Measurements from ENCODE around the gene TBC1D30.

TBC1D30 gene

GRCh38 chr12:64912516-64913255 lies 88.2 kb downstream of the TBC1D30 start:
- DNase-seq (ENCODE audit: low spot score) = no peak

- no peak for DNase-seq (ENCODE audit: low spot score)
Measured at GRCh38 chr12:64915242-64915641, 90.8 kb downstream of the TBC1D30 start.

GRCh38 chr12:64916411-64917261 lies 92.2 kb downstream of the TBC1D30 start:
- DNase-seq (ENCODE audit: low spot score) = no peak

GRCh38 chr12:64918344-64918743 lies 93.9 kb downstream of the TBC1D30 start:
- DNase-seq (ENCODE audit: low spot score) = no peak

GRCh38 chr12:64918801-64919200 lies 94.4 kb downstream of the TBC1D30 start:
- DNase-seq (ENCODE audit: low spot score) = no peak

- DNase-seq (ENCODE audit: low spot score) = no peak
Measured at GRCh38 chr12:64922853-64923252, 98.4 kb downstream of the TBC1D30 start.

- DNase-seq (ENCODE audit: low spot score) = no peak
Measured at GRCh38 chr12:64923536-64923935, 99.1 kb downstream of the TBC1D30 start.

All from HuH-7.5 (cell line).